H1 (cell line): ENCODE data around the gene TMEM107. TPM values are rescaled to one million over a fixed set of nuclear protein-coding genes. Genes with fewer than 3 reads are reported as not detected.
A peak's percentile ranks its signal among the peaks of the same experiment; 100 is the strongest.

Experiments used
- BCL11A ChIP-seq, 2 experiments: IDR thresholded peaks; one replicate each; pipeline ENCODE4 v1.6.1; 2011; ENCODE audit warnings: low read depth in 2 of 2, low read length in 2 of 2, mild to moderate bottlenecking in 2 of 2
- CEBPB ChIP-seq: IDR thresholded peaks from 2 replicates; pipeline ENCODE4 v1.6.1; 2012; ENCODE audit warnings: low read depth, low read length
- CHD7 ChIP-seq: fragments of 300-600 bp; sonication (generic); IDR thresholded peaks from 2 replicates; pipeline ENCODE4 v1.7.1; 2012; ENCODE audit warnings: low read length, moderate library complexity, mild to moderate bottlenecking, inconsistent platforms; ENCODE audit not compliant: insufficient replicate concordance
- EZH2 ChIP-seq: fragments of 200-600 bp; sonication (generic); IDR thresholded peaks from 2 replicates; pipeline ENCODE4 v1.7.1; 2012; ENCODE audit warnings: low read depth, mild to moderate bottlenecking, moderate library complexity, low read length, inconsistent platforms; ENCODE audit not compliant: severe bottlenecking
- HDAC2 ChIP-seq, 2 experiments: fragments of 300-600 bp in 1 of 2; sonication (generic) in 1 of 2; IDR thresholded peaks; 2 replicates each; pipeline ENCODE4 v1.6.1; 2011 to 2012; ENCODE audit warnings: low read depth in 2 of 2, low read length in 2 of 2, mild to moderate bottlenecking in 2 of 2, moderate library complexity in 2 of 2, borderline replicate concordance in 1 of 2, inconsistent platforms in 1 of 2
- RAD21 ChIP-seq, 2 experiments: IDR thresholded peaks in 1 of 2; conservative IDR thresholded peaks in 1 of 2; 2 replicates each; pipeline ENCODE4 v1.6.1; 2011; ENCODE audit warnings: low read depth in 2 of 2, low read length in 2 of 2, improper control_type of control experiment in 1 of 2, inconsistent platforms in 1 of 2, mild to moderate bottlenecking in 1 of 2, moderate library complexity in 1 of 2
- SIN3A ChIP-seq, 2 experiments: IDR thresholded peaks in 1 of 2; conservative IDR thresholded peaks in 1 of 2; 2 replicates each; pipeline ENCODE4 v1.6.1; 2011 to 2012; ENCODE audit warnings: low read length in 2 of 2, improper control_type of control experiment in 1 of 2, low read depth in 1 of 2, mild to moderate bottlenecking in 1 of 2
- TAF1 ChIP-seq: IDR thresholded peaks from 2 replicates; pipeline ENCODE4 v1.6.1; 2011; ENCODE audit warnings: mild to moderate bottlenecking, low read depth, low read length
- polyA plus RNA-seq, 7 experiments: library from polyadenylated mRNA; depleted of rRNA in 3 of 7; stranded (reverse) in 5 of 7; unstranded in 2 of 7; fragments of >200 nt in 5 of 7; fragments of 200-250 nt in 2 of 7; gene quantifications; 1 replicate in 5 of 7; 2 replicates in 1 of 7; 4 replicates in 1 of 7; pipeline versions ENCODE4 v1.2.1 to v1.2.3, GENCODE V29; 2011 to 2013; ENCODE audit warnings: missing spikeins in 2 of 7, mixed read lengths in 2 of 7
- total RNA-seq: library from RNA; stranded (reverse); fragmentation: NEBNext Ultra II Directional; extraction: Animal tissue kit (Norgen Biotek cat#: 25700); gene quantifications from 2 replicates; pipeline ENCODE4 v1.2.1, GENCODE V29; 2021

TMEM107 gene
- total and polyA plus RNA-seq, 2 of the 8 experiments (the other 6 are each of a cell fraction or from before 2014, with no cell fraction given), result 17.3 to 21.5 TPM

- TF ChIP-seq CHD7, result no peak
- TF ChIP-seq BCL11A (IDR thresholded peaks at IDR 0.05; ENCODE audit: low read depth in 2 of 2, low read length in 2 of 2), result no peak
- TF ChIP-seq SIN3A (conservative IDR thresholded peaks at IDR 0.05 in 1 of 2, IDR thresholded peaks at IDR 0.05 in 1 of 2; ENCODE audit: low read depth in 1 of 2, low read length in 2 of 2), result peak; percentile 69 to 93; a peak in 3 of 4 replicates
- TF ChIP-seq TAF1, result peak; percentile 76
- TF ChIP-seq RAD21 (IDR thresholded peaks at IDR 0.05 in 1 of 2, conservative IDR thresholded peaks at IDR 0.05 in 1 of 2; ENCODE audit: low read depth in 2 of 2, low read length in 2 of 2), result no peak
- no peak for TF ChIP-seq EZH2
- peak; percentile 83 for TF ChIP-seq CEBPB
- 0 out of 4 replicates have a peak, but pooled peaks have one; percentile 1 to 32 for TF ChIP-seq HDAC2 (IDR thresholded peaks at IDR 0.05; ENCODE audit: borderline replicate concordance in 1 of 2, low read depth in 2 of 2, low read length in 2 of 2)
These were observed 44.8 kb upstream of the TMEM107 start (continued) for GRCh38 chr17:8220783-8221662.
